ENCODE data around the gene PTCD3.

GRCh38 chr2:86097114-86097896 is 8.7 kb upstream of the PTCD3 start:
- TF ChIP-seq CTCF (IDR thresholded peaks at IDR 0.05; ENCODE audit: insufficient read depth, low read length) (no peak), SPI1 (IDR thresholded peaks at IDR 0.05; ENCODE audit: borderline replicate concordance, low read depth) (no peak), POLR2AphosphoS5 (IDR thresholded peaks at IDR 0.05; ENCODE audit: low read depth) (no peak), REST (IDR thresholded peaks at IDR 0.05; ENCODE audit: insufficient replicate concordance, low read depth) (no peak), GABPA (IDR thresholded peaks at IDR 0.05; ENCODE audit: low read depth) (no peak)

Measured in HL-60 (cell line).